Transverse colon (tissue), 4 donors: ENCODE data around the gene SLC26A5.

Source experiments
- CTCF ChIP-seq, 5 experiments: fragments of 200-600 bp in 3 of 5; fragments of 450-650 bp in 2 of 5; sonication (generic) in 3 of 5; IDR thresholded peaks; 1 replicate in 2 of 5; 2 replicates in 3 of 5; pipeline ENCODE4 v1.5.1; 2016 to 2017; ENCODE audit warnings: antibody characterized with exemption in 5 of 5, inconsistent platforms in 3 of 5, mild to moderate bottlenecking in 2 of 5, moderate library complexity in 1 of 5
- EP300 ChIP-seq: sonication (generic); formaldehyde crosslinking; IDR thresholded peaks from one replicate; pipeline ENCODE4 v1.6.1; 2017; ENCODE audit warnings: antibody characterized with exemption, low read depth
- POLR2A ChIP-seq: fragments of 450-650 bp; IDR thresholded peaks from one replicate; pipeline ENCODE4 v1.6.1; 2016; ENCODE audit warnings: antibody characterized with exemption, mild to moderate bottlenecking, moderate library complexity
- POLR2AphosphoS5 ChIP-seq, 3 donors: sonication (generic); formaldehyde crosslinking; IDR thresholded peaks; one replicate each; pipeline ENCODE4 v1.6.1; 2016; ENCODE audit warnings: antibody characterized with exemption in 3 of 3

GRCh38 chr7:103462358-103462757 lies 16.4 kb upstream of the SLC26A5 start:
- TF ChIP-seq CTCF (IDR thresholded peaks at IDR 0.05) (no peak), EP300 (no peak), POLR2AphosphoS5 (IDR thresholded peaks at IDR 0.05) (no peak), POLR2A (no peak)
